HTR-8/SVneo (cell line): ENCODE measurements around the gene SAMHD1.
"Not testable (repeated sequence)": the region's sequence is repeated elsewhere in the genome, so short reads cannot be mapped to it uniquely, and the experiment has no call there.

Source experiments
- DNase-seq: peaks from one replicate; pipeline ENCODE4 v3.0.0; 2011; ENCODE audit warnings: low spot score, mixed read lengths; ENCODE audit not compliant: insufficient read length
- FAIRE-seq: peaks from 2 replicates; lab custom pipeline; 2011; peaks lifted over from hg19 to GRCh38; lab: Jason Lieb, UNC

Gene SAMHD1

DNA sequence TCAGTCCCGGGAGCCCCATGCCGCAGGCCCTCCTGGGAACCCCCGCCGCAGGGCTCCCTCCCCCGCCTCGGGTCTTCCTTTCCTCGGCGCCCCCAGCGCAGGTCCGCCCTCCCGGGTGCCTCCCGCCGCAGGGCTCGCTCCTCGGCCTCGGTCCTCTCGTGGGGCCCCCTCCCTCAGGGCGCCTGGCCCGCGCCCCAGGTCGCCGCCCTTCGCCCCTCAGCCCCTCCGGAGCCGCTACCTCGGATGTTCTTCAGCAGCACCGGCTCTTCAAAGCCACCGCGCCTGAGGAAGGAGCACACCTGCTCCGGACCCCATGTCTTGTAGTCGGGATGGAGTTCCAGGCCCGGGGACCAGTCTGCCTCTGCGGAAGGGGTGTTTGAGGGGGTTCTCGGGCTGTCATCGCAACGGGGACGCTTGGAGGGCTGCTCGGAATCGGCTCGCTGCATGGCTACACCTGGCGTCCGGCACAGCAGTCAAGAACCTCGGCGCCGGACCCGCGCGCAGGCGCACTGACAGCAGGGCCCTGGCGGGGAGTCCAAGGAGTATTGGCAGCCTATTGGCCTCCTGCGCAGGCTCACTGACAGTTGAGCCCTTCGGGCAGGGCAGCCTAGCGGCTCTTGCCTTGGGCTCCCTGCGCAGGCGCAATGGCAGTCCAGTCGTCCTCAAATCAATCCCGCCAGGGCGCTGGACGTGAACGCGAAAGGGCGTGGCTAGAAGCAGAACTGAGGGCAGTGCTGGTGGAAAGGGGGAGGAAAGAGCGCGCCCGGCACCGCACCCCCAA lies at the start of gene SAMHD1:
TSS of gene SAMHD1 (minus strand) at position 511 of the 781 bp plus-strand sequence. CDS start at position 446, 65 bp downstream.
- FAIRE-seq (peak; percentile 95), DNase-seq (peak; percentile 100)

DNA sequence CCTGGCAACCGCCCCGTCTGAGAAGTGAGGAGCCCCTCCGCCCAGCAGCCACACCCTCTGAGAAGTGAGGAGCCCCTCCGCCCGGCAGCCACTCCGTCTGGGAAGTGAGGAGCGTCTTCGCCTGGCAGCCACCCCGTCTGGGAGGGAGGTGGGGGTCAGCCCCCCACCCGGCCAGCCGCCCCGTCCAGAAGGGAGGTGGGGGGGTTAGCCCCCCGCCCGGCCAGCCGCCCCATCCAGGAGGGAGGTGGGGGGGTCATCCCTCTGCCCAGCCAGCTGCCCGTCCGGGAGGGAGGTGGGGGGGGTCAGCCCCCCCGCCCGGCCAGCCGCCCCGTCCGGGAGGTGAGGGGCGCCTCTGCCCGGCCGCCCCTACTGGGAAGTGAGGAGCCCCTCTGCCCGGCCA lies 48.7 kb upstream of the SAMHD1 start:
- DNase-seq, FAIRE-seq: not testable (repeated sequence)

DNA sequence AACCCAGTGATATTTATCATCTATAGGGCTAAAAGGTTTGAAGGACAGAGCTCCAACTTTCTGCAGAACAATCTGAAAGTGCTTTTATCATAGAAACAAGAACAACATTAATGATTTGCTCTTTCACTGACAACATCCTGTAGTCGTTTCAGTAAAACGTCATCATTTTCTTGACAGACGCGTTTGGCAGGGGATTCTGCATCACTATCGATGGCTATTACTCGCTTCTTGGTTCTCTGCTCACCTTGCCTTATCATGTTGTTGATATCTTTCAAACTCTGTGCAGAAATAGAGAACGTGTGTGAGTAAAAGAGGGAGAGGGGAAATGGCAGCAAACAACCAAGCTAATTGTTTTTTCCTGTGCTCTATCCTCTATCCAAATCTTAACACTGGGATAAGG lies 47.1 kb upstream of the SAMHD1 start:
- no peak for DNase-seq
- FAIRE-seq, result peak; percentile 62

DNA sequence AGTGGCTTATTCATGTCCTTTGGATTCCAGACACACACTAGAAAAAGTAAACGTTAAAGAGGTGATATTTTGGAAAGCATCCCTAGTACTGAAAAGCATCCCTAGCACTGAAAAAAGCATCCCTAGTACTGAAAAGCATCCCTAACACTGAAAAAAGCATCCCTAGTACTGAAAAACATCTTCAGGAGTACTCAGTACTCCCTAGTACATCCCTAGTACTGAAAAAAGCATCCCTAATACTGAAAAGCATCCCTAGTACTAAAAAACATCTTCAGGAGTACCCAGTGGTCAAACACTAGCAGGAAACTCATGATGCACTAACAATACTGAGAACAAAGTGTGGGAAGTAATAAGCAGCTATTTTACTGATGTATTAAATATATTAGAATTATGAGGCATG lies 45.6 kb upstream of the SAMHD1 start:
- DNase-seq (no peak), FAIRE-seq (no peak)

DNA sequence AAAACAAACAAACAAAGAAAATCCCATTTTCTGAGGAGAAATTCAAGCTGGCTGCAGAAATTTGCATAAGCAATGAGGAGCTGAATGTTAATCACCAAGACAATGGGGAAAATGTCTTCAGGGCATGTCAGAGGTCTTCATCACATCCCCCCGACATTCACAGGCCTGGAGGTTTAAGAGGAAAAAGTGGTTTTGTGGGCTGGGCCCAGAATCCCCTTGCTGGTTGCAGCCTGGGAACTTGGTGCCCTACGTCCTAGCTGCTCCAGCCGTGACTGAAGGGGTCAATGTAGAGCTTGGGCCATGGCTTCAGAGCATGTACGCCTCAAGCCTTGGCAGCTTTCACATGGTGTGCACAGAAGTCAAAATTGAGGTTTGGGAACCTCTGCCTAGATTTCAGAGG lies 42.7 kb upstream of the SAMHD1 start:
- DNase-seq, FAIRE-seq: not testable (repeated sequence)

DNA sequence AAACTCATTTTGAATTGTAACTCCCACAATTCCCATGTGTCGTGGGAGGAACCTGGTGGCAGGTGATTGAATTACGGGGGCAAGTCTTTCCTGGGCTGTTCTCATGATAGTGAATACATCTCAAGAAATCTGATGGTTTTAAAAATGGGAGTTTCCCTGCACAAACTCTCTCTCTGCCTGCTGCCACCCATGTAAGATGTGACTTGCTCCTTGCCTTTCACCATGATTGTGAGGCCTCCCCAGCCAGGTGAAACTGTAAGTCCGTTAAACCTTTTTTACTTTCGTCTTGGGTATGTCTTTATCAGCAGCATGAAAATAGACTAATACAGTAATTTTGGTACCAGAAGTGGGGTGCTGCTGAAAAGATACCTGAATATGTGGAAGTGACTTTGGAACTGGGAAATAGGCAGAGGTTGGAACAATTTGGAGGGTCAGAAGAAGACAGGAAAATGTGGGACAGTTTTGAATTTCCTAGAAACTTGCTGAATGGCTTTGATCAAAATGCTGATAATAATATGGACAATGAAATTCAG lies 41.4 kb upstream of the SAMHD1 start:
- FAIRE-seq, result peak; percentile 60
- DNase-seq, result no peak

DNA sequence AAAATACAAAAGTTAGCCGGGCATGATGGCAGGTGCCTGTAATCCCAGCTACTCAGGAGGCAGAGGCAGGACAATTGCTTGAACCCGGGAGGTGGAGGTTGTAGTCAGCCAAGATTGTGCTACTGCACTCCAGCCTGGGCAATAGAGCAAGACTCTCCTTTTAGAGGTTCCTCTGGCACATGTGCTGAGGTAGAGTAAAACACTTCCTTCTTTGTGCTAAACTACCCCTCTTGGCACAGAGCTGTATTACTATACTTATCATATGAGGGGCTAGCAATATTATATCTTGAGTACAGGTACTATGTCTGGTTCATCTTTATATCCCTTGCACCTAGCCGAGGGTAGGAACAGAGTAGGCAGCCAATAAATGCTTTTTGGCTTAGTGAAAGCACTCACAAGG lies 40.2 kb upstream of the SAMHD1 start:
- FAIRE-seq (no peak), DNase-seq (no peak)

DNA sequence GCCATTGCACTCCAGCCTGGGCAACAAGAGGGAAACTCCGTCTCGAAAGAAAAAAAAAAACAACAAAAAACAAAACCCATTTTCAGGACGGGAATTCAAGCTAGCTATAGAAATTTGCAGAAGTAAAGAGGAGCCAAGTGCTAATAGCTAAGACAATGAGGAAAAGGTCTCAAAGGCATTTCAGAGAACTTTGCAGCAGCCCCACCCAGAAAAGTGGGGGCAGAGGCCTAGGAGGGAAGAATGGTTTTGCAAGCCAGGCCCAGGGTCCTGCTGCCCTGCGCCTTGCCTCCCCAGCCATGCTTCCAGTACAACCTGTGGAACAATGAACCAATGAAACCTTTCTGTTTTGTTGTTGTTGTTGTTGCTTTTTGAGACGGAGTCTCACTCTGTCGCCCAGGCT lies 38.3 kb upstream of the SAMHD1 start:
- DNase-seq, result no peak
- FAIRE-seq, result no peak

DNA sequence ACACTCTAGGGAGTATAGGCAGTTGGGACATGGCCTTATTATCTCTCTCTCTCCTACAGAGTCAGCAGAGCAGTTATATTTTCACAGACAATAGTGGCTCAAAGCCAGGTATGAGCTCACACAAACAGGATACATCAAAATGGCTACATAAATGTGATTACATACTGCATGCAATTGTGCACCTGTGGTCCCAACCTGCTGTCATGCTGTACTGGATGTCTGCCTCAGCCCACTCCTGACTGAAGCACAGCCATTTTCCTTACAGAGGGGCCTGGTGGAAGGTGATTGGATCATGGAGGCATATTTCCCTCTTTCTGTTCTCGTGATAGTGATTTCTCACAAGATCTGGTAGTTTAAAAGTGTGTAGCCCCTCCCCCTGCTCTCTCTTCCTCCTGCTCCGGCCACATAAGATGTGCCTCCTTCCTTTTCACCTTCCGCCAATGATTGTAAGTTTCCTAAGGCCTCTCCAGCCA lies 37.0 kb upstream of the SAMHD1 start:
- DNase-seq (no peak), FAIRE-seq (peak; percentile 69)

DNA sequence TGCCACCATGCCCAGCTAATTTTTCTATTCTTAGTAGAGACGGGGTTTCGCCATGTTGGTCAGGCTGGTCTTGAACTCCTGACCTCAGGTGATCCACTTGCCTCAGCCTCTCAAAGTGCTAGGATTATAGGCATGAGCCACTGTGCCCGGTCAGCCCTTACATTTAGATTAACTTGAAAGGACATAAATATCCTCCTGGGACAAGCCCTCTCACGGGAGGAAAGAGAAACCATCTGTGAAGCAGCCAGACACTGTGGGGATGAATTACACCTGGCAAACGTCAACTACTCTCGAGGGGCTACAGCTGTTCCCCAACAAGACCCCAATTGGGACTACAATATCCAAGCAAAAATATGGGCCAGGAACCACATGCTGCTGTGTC lies 32.7 kb upstream of the SAMHD1 start:
- FAIRE-seq, result no peak

DNA sequence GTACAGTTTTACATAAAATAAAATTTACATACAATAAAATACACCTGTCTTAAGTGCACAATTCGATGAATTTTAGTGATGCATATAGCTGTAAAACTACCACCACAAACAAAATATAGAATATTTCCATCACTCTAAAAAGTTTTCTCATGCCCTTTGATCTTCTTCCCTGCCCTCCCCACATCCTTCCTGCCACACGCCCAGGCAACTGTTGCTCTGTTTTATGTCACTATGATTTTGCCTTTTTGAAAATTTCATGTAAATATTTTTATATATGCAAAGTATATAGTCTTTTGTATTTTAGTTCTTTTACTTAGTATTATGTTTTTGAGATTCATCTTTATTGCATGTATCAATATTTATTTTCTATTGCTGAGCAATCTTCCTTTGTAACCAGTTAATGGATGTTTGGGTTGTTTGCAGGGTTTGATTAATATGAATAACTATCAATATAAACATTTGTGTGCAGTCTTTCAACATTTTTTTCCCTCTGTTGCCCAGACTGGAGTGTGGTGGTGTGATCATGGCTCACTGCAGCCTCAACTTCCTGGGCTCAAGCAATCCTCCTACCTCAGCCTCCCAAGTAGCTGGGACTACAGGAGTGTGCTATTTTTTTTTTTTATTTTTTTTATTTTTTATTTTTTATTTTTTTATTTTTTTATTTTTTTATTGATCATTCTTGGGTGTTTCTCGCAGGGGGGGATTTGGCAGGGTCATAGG lies 23.8 kb upstream of the SAMHD1 start:
- DNase-seq (no peak), FAIRE-seq (no peak)

More for the DNA sequence above, 32.7 kb upstream of the SAMHD1 start:
- DNase-seq, result no peak

DNA sequence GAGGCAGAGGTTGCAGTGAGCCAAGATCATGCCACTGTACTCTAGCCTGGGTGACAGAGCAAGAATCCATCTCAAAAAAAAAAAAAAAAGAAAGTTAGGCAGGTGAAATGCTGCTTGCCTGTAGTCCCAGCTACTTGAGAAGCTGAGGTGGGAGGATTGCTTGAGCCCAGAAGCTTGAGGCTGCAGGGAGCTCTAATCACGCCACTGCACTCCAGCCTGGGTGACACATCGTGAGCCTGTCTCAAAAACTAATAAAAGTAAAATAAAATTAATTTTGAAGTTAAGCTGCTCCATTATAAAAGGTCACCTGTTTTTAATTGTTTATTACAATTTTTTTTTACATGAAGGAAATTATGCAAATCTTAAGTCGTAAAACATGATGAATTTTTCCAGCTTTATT lies 23.2 kb upstream of the SAMHD1 start:
- FAIRE-seq (no peak), DNase-seq (no peak)

DNA sequence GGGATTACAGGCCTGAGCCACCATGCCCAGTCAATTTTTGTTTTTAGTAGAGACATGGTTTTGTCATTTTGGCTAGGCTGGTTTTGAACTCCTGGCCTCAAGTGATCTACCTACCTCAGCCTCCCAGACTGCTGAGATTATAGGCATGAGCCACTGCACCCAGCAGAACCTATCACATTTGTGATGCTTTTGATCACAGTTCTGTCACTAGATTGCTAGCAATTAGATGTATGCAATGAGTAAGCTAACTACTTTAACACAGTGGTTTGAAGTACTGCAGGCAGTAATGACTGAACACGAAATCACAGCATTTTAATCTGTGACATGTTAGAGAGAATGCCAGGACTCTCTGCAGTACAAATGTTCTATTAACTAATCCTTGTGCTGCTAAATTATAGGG lies 19.6 kb upstream of the SAMHD1 start:
- DNase-seq (no peak), FAIRE-seq (no peak)

DNA sequence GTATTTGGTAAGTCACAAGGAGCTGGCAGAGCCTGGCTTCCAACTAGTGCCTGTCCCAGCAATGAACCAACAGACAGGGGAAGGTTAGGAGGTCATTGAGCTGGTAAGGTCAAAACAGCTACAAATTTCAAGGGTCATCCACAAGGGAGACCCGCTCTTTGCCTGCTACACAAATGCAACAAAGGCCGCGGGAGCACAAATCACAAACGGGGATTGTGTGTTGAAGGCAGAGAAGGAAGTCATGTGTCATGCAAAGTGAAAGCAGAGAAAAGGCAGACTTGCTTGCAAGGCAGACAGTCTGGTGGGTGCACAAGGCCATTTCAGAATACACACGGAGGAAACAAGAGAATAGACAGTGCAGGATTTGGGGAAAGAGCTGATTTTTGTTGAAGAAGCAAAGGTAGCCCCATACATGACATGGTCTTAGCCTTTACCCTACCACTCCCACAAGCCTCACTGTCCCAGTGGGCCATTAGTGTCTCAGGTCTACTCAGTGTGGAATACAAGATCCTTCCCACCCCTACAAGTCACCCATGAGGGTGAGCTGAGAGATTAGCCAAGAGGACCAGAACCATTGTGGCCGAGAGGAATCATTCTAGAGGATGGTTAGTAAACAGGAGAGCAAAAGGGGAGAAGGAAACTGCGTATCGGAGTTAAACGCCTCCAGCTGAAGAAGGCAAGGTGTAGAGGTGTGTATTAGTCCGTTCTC lies 18.1 kb upstream of the SAMHD1 start:
- peak; percentile 20 for FAIRE-seq
- no peak for DNase-seq

DNA sequence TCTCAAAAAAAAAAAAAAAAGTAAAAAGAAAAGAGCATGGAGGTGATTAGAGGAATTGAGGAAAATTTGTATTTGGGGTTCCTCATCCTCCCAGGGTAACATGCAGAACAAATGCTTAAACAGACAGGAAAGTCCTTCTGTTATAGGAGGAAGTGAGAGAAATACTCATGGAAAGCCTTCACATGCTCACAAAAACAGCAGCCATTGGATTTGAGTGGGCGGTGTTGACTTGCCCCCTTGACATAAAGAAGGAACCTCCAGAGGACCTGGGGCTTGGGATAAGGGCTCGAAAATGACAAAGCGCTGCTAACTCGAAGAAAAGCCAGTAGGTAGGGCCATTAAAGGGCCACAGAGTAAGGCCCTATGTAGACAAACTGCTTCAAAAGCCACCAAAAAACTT lies 17.5 kb upstream of the SAMHD1 start:
- no peak for FAIRE-seq

DNA sequence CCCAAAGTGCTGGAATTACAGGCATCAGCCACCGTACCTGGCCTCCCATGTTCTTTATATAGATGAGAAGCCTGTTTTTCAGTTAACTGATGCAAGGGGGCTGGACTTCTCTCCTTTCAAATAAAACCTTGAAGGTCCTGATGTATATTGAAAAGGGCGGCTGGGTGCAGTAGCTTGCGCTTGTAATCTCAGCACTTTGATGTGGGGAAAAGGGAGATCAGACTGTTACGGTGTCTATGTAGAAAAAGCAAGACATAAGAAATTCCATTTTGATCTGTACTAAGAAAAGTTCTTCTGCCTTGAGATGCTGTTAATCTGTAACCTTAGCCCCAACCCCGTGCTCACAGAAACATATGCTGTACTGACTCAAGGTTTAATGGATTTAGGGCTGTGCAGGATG lies 16.1 kb upstream of the SAMHD1 start:
- FAIRE-seq (peak; percentile 33), DNase-seq (no peak)

More for the DNA sequence above, 17.5 kb upstream of the SAMHD1 start:
- no peak for DNase-seq

DNA sequence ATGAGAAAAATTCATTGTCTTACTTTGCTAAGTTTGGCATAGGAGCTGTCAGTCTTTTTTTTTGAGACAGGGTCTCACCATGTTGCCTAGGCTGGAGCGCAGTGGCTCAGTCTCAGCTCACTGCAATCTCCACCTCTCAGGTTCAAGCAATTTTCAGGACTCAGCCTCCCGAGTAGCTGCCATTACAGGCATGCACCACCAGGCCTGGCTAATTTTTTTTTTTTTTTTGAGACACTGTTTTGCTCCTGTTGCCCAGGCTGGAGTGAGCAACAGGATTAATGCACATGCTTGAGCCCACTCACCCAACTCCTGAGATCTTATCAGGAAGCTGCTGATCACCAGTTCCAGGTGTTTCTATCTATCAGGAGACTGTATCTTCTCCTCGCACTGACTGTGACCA lies 15.5 kb upstream of the SAMHD1 start:
- not testable (repeated sequence) for FAIRE-seq

DNA sequence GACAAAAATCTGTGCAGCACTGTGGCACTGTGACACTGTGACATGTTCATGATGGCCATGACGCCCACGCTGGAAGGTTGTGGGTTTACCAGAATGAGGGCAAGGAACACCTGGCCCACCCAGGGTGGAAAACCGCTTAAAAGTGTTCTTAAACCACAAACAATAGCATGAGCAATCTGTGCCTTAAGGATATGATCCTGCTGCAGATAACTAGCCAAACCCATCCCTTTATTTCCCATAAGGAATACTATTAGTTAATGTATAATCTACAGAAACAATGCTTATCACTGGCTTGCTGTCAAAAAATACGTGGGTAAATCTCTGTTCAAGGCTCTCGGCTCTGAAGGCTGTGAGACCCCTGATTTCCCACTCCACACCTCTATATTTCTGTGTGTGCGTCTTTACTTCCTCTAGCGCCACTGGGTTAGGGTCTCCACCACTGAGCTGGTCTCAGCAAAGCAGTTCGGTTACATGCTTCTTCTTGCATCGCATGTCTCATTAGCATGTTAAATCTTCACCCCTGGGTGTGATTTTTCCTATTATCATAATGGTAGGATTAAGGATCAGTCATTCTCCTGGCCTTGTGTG lies 10.9 kb upstream of the SAMHD1 start:
- not testable (repeated sequence) for FAIRE-seq, DNase-seq

More for the DNA sequence above, 15.5 kb upstream of the SAMHD1 start:
- DNase-seq, result not testable (repeated sequence)

DNA sequence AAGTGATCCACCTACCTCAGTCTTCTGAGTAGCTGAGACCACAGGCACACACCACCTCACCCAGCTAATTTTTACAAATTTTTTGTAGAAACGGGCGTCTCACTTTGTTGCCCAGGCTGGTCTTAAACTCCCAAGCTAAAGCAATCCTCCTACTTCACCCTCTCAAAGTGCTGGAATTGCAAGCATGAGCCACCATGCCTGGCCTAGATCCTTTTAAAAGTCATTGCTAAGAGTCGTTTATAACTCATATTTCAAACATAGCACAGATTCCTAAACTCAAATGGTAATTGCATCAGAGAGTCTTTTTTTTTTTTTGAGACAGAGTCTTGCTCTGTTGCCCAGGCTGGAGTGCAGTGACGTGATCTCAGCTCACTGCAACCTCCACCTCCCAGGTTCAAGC lies 7.7 kb upstream of the SAMHD1 start:
- FAIRE-seq (no peak), DNase-seq (no peak)
